Breast epithelium (tissue), 3 donors: ENCODE measurements around the gene P3H4.

Experiments used
- CTCF ChIP-seq, 3 donors: fragments of 450-650 bp; IDR thresholded peaks; one replicate each; pipeline ENCODE4 v1.5.1; 2016 to 2017; ENCODE audit warnings: antibody characterized with exemption in 3 of 3, mild to moderate bottlenecking in 3 of 3, moderate library complexity in 3 of 3
- POLR2A ChIP-seq: fragments of 450-650 bp; IDR thresholded peaks from one replicate; pipeline ENCODE4 v1.6.1; 2016; ENCODE audit warnings: antibody characterized with exemption, mild to moderate bottlenecking, moderate library complexity
- POLR2AphosphoS5 ChIP-seq, 3 donors: sonication (generic); formaldehyde crosslinking; IDR thresholded peaks; one replicate each; pipeline ENCODE4 v1.6.1; 2017; ENCODE audit warnings: antibody characterized with exemption in 3 of 3

GRCh38 chr17:41835800-41836549 is 24.2 kb upstream of the P3H4 start, which contains the start of gene NT5C3B:
- TF ChIP-seq CTCF (IDR thresholded peaks at IDR 0.05): no peak
- TF ChIP-seq POLR2AphosphoS5 (IDR thresholded peaks at IDR 0.05): peak in 1 of 3 donors; percentile 49
- TF ChIP-seq POLR2A: no peak
